Right lobe of liver (tissue), 6 donors: ENCODE measurements around the gene WWC2. TPM values are rescaled to one million over a fixed set of nuclear protein-coding genes. Genes with fewer than 3 reads are reported as not detected.

Experiments used
- ATAC-seq, 4 donors: fragments of 200-7000 bp; cut with Tn5 transposase; one replicate each; pipeline ENCODE4 v1.9.1; 2020; ENCODE audit warnings: mild to moderate bottlenecking in 4 of 4, moderate library complexity in 4 of 4
- DNase-seq, 3 donors: peaks; one replicate each; pipeline ENCODE4 v3.0.0-alpha.2; 2020
- H3K27ac ChIP-seq, 3 donors: fragments of 200-600 bp; one replicate each; pipeline ENCODE4 v1.8.0; 2022
- H3K27me3 ChIP-seq, 2 donors: fragments of 200-600 bp; one replicate each; pipeline ENCODE4 v1.8.0; 2022
- H3K36me3 ChIP-seq, 4 donors: fragments of 200-600 bp; sonication (generic) in 1 of 4; one replicate each; pipeline versions ENCODE4 v1.5.1 to v1.8.0; 2017 to 2022; ENCODE audit warnings: control low read depth in 1 of 4
- H3K4me1 ChIP-seq, 4 donors: fragments of 200-600 bp; sonication (generic) in 1 of 4; one replicate each; pipeline versions ENCODE4 v1.5.1 to v1.8.0; 2017 to 2022; ENCODE audit warnings: control low read depth in 1 of 4
- H3K4me3 ChIP-seq, 3 donors: fragments of 200-600 bp; one replicate each; pipeline ENCODE4 v1.8.0; 2022
- H3K9me3 ChIP-seq, 4 donors: fragments of 200-600 bp; sonication (generic) in 1 of 4; one replicate each; pipeline versions ENCODE4 v1.5.1 to v1.8.0; 2017 to 2022; ENCODE audit warnings: control low read depth in 1 of 4
- POLR2A ChIP-seq: fragments of 450-650 bp; IDR thresholded peaks from one replicate; pipeline ENCODE4 v1.6.1; 2017; ENCODE audit warnings: antibody characterized with exemption, mild to moderate bottlenecking
- WGBS: methylation state at CpG from one replicate; pipeline ENCODE4 v1.1.6; 2018; ENCODE audit warnings: low coverage, low lambda C conversion rate; ENCODE audit not compliant: insufficient coverage; ENCODE audit errors: missing lambda C conversion rate; 5-methylcytosine and 5-hydroxymethylcytosine counted together
- intact Hi-C, 2 donors: fragments of 100-400 bp; cut with DNase I; formaldehyde crosslinking; loops; one replicate each; pipeline versions ENCODE4 v1.11.2 to v1.14.1; 2022
- total RNA-seq, 6 experiments: library from RNA; depleted of rRNA in 2 of 6; stranded (reverse); fragments of >200 nt in 2 of 6; fragmentation: NEBNext Ultra II Directional in 3 of 6; extraction: Animal tissue kit (Norgen Biotek cat#: 25700) in 3 of 6; gene quantifications; one replicate each; pipeline versions ENCODE4 v1.1.0 to v1.2.4, GENCODE V29; 2016 to 2023
- TF ChIP-seq, protein P1 (sequence below), 4 donors: fragments of 200-600 bp in 3 of 4; fragments of 450-650 bp in 1 of 4; IDR thresholded peaks; one replicate each; pipeline versions ENCODE4 v1.5.1 to v1.8.0; 2016 to 2022; ENCODE audit warnings: antibody characterized with exemption in 4 of 4, mild to moderate bottlenecking in 2 of 4
- donor health status: DM: no; HTN: yes; CAD: no.
- donor health status: DM: no; HTN: no; CAD: no.
- donor health status: DM: no; HTN: no; CAD: no.
- donor health status: DM: no; HTN: yes; CAD: no.
- donor health status: DM: no; HTN: yes; CAD: no.

WWC2 gene
- total RNA-seq, 6 experiments from 2014 or later = 19.5 to 48.9 (median 34.4) TPM

DNA sequence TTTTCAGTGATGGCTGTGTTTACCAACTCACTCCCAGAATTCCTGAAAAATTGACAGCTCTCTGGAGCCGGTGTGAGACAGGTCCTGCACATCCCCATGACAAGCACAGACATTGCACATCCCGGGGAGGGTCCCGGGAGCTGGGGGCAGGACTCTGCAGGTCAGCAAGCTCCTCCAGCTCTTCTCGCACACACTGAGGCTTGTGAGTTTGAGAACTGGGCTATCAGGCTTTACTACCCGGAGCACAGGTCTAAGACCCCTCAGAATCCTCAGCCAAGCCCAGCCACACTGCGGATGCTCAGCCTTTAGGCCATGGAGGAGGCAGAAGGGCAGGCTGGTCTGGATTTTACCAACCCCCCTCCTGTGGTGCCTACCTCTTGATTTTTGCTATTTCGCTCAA lies 228.8 kb downstream of the WWC2 start:
- H3K9me3 ChIP-seq = no peaks in the 10 kb centered on the region
- H3K27me3 ChIP-seq = no peaks in the 10 kb centered on the region
- no peaks in the 10 kb centered on the region for H3K4me1 ChIP-seq
- DNase-seq (no peak), ATAC-seq (no peak)
- no peaks in the 10 kb centered on the region for H3K36me3 ChIP-seq
- WGBS = 100% methylated on average over 2 of the region's 7 CpGs
- intact Hi-C loops = no loop called here
- H3K27ac ChIP-seq = no peak overlapping the region
- H3K4me3 ChIP-seq = no peak overlapping the region
- TF ChIP-seq POLR2A = no peak
- TF ChIP-seq, protein P1, sequence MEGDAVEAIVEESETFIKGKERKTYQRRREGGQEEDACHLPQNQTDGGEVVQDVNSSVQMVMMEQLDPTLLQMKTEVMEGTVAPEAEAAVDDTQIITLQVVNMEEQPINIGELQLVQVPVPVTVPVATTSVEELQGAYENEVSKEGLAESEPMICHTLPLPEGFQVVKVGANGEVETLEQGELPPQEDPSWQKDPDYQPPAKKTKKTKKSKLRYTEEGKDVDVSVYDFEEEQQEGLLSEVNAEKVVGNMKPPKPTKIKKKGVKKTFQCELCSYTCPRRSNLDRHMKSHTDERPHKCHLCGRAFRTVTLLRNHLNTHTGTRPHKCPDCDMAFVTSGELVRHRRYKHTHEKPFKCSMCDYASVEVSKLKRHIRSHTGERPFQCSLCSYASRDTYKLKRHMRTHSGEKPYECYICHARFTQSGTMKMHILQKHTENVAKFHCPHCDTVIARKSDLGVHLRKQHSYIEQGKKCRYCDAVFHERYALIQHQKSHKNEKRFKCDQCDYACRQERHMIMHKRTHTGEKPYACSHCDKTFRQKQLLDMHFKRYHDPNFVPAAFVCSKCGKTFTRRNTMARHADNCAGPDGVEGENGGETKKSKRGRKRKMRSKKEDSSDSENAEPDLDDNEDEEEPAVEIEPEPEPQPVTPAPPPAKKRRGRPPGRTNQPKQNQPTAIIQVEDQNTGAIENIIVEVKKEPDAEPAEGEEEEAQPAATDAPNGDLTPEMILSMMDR (IDR thresholded peaks at IDR 0.05) = no peak

DNA sequence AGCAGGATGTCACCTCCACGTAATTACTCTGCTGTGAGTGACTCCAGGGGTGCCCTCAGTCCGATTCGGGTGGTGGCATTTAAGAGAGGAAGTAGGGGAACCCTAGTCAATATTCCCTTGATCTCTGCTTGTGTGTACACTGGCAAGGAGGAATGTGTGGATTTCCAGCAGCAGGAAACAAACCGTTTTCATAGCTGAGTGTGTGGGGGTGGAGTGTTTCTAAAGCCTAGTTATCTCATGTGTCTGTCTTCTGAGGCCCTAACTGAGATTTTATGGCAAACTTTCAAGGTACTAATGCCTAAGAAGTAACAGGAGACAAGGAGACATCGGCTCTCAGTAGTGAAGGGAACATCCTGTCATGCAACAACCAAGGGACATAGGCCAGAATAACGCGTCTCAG lies 229.8 kb downstream of the WWC2 start:
- Histone ChIP-seq H3K4me3 (no peak overlapping the region), H3K9me3 (no peaks in the 10 kb centered on the region), H3K27me3 (no peaks in the 10 kb centered on the region), H3K36me3 (no peaks in the 10 kb centered on the region), H3K27ac (no peak overlapping the region), H3K4me1 (no peaks in the 10 kb centered on the region)
- no peak for TF ChIP-seq POLR2A
- TF ChIP-seq, protein P1 (IDR thresholded peaks at IDR 0.05) = no peak
- ATAC-seq = peak in 1 of 4 donors; percentile 46
- no peak for DNase-seq
- intact Hi-C loops = no loop called here
- 46% methylated on average over 6 of the region's 7 CpGs for WGBS

DNA sequence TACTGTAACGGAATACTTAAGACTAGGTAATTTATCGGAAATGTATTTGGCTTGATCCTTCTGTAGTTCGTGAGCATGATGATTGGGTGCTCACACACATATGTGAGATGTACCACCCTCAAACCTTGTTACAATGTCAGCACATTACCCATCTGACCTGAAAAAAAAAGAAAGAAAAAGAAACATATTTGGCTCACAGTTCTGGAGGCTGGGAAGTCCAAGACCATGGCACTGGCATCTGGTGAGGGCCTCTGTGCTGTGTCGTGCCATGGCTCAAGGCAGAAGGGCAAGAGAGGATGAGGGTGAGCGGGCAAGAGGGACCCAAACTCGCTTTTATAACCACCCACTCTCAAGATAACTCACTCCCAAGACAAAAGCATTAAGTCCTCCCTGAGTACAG lies 230.2 kb downstream of the WWC2 start:
- WGBS = 92% methylated on average over 4 of the region's 6 CpGs
- no peak overlapping the region for H3K4me3 ChIP-seq
- no peaks in the 10 kb centered on the region for H3K4me1 ChIP-seq
- DNase-seq = no peak
- no peaks in the 10 kb centered on the region for H3K9me3 ChIP-seq
- no peaks in the 10 kb centered on the region for H3K27me3 ChIP-seq
- intact Hi-C loops = no loop called here
- TF ChIP-seq POLR2A = no peak
- TF ChIP-seq, protein P1 (IDR thresholded peaks at IDR 0.05) = no peak
- no peak for ATAC-seq
- no peak overlapping the region for H3K27ac ChIP-seq
- H3K36me3 ChIP-seq = no peaks in the 10 kb centered on the region

DNA sequence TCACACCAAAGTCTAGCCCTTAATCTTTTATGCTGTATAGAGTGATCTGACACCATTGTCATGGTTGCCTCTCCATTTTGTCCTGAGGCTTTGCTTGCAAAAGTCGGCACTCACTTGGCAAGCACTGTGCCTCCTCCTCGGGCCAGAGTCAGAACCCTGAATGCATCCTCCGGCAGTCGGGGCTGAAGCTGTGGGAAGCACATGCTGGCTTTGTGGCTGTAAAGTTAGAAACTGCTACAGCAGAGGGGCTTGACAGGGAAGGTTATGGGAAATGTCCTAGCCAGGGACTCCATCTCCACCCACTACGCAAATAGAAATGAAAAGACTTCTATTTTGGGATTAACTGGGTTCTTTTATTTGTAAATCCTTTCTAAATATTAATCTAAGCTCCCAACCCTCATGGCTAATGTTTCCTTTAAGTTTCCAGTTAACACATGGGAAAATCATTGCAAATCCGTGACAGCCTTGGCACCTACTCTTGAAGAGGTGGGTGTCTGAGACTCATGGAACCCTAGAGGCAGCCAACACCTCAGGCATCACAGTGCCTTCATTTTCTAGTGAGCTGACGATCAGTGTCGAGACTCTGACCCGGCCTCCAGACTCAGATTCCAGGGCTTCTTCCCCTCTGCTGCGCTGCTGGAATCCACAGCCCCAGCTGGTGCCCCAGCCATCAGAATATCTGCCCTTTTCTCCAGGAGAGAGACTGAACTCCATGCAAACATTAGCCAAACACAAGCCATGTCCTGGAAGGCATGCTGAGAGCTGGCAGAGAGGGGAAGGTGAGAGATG lies 231.1 kb downstream of the WWC2 start:
- no peaks in the 10 kb centered on the region for H3K4me1 ChIP-seq
- ATAC-seq (no peak), DNase-seq (no peak)
- WGBS = 67% methylated on average over 7 of the region's 10 CpGs
- H3K27me3 ChIP-seq = no peaks in the 10 kb centered on the region
- H3K9me3 ChIP-seq = no peaks in the 10 kb centered on the region
- no peak overlapping the region for H3K27ac ChIP-seq
- TF ChIP-seq, protein P1 (IDR thresholded peaks at IDR 0.05) = no peak
- TF ChIP-seq POLR2A = no peak
- intact Hi-C loops = no loop called here
- H3K36me3 ChIP-seq = no peaks in the 10 kb centered on the region
- H3K4me3 ChIP-seq = no peak overlapping the region
